B cell (primary cell): ENCODE data around the gene GLCCI1.

Experiments used
- EZH2 ChIP-seq: IDR thresholded peaks from 2 replicates; pipeline ENCODE4 v1.6.1; 2012; ENCODE audit warnings: borderline replicate concordance, low read depth, mild to moderate bottlenecking, moderate library complexity, low read length; ENCODE audit not compliant: insufficient read depth, poor library complexity, severe bottlenecking
- TF ChIP-seq, protein P1 (sequence below): fragments of 200-600 bp; IDR thresholded peaks from one replicate; pipeline ENCODE4 v1.8.0; 2022; ENCODE audit warnings: antibody characterized with exemption, mild to moderate bottlenecking

- TF ChIP-seq, protein P1, sequence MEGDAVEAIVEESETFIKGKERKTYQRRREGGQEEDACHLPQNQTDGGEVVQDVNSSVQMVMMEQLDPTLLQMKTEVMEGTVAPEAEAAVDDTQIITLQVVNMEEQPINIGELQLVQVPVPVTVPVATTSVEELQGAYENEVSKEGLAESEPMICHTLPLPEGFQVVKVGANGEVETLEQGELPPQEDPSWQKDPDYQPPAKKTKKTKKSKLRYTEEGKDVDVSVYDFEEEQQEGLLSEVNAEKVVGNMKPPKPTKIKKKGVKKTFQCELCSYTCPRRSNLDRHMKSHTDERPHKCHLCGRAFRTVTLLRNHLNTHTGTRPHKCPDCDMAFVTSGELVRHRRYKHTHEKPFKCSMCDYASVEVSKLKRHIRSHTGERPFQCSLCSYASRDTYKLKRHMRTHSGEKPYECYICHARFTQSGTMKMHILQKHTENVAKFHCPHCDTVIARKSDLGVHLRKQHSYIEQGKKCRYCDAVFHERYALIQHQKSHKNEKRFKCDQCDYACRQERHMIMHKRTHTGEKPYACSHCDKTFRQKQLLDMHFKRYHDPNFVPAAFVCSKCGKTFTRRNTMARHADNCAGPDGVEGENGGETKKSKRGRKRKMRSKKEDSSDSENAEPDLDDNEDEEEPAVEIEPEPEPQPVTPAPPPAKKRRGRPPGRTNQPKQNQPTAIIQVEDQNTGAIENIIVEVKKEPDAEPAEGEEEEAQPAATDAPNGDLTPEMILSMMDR: no peak
- no peak for TF ChIP-seq EZH2
These were observed 34.5 kb downstream of the GLCCI1 start for GRCh38 chr7:8003077-8003476.
